Measurements from ENCODE around the gene ABTB1.

GRCh38 chr3:127706312-127706711 lies 33.6 kb downstream of the ABTB1 start:
- TF ChIP-seq CTCF (conservative IDR thresholded peaks at IDR 0.05; ENCODE audit: low read length) (no peak), EZH2phosphoT487 (IDR thresholded peaks at IDR 0.05; ENCODE audit: borderline replicate concordance) (no peak)
